OCI-LY1 (cell line): ENCODE data around the gene STAU1.

ENCODE experiments used
- EZH2 ChIP-seq: fragments of 200-600 bp; sonication (generic), shearing (Covaris generic); IDR thresholded peaks from 2 replicates; pipeline ENCODE4 v1.8.0; 2017; ENCODE audit warnings: borderline replicate concordance, mixed run types, mild to moderate bottlenecking, antibody characterized with exemption, low read length, moderate library complexity, mixed read lengths
- TF ChIP-seq, protein P1 (sequence below): fragments of 200-600 bp; sonication (generic), shearing (Covaris generic); IDR thresholded peaks from 2 replicates; pipeline ENCODE4 v1.5.1; 2017; ENCODE audit warnings: mild to moderate bottlenecking, antibody characterized with exemption, low read length, moderate library complexity, mixed read lengths

DNA sequence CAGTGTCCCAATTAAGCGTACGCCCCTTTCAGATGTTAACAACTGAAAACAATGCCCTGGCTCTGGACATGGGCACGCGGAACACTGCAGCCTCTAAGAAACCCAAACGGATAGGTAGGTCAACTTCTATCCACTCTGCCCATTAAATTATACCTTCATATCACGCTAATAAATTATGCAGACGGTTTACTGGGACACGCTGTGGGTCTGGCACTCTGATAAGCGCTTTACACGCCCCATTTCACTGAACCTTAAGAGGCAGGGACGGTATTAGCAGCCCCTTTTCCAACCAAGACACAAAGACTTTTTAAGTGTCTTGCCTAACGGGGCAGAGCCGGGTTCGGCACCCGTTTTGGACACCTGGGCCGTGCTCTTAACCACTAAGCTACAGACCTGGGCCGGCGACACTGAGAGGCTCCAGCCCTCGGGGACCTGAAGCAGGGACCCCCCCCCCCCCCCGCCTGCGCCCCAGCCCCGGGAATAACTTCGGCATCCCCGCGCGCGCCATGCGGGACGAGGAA, 744 bp downstream of the STAU1 start:
- TF ChIP-seq, protein P1, sequence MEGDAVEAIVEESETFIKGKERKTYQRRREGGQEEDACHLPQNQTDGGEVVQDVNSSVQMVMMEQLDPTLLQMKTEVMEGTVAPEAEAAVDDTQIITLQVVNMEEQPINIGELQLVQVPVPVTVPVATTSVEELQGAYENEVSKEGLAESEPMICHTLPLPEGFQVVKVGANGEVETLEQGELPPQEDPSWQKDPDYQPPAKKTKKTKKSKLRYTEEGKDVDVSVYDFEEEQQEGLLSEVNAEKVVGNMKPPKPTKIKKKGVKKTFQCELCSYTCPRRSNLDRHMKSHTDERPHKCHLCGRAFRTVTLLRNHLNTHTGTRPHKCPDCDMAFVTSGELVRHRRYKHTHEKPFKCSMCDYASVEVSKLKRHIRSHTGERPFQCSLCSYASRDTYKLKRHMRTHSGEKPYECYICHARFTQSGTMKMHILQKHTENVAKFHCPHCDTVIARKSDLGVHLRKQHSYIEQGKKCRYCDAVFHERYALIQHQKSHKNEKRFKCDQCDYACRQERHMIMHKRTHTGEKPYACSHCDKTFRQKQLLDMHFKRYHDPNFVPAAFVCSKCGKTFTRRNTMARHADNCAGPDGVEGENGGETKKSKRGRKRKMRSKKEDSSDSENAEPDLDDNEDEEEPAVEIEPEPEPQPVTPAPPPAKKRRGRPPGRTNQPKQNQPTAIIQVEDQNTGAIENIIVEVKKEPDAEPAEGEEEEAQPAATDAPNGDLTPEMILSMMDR: no peak
- no peak for TF ChIP-seq EZH2
